Measurements from ENCODE around the gene TAPT1. TPM values are rescaled to one million over a fixed set of nuclear protein-coding genes. Genes with fewer than 3 reads are reported as not detected.

The TAPT1 gene, protein sequence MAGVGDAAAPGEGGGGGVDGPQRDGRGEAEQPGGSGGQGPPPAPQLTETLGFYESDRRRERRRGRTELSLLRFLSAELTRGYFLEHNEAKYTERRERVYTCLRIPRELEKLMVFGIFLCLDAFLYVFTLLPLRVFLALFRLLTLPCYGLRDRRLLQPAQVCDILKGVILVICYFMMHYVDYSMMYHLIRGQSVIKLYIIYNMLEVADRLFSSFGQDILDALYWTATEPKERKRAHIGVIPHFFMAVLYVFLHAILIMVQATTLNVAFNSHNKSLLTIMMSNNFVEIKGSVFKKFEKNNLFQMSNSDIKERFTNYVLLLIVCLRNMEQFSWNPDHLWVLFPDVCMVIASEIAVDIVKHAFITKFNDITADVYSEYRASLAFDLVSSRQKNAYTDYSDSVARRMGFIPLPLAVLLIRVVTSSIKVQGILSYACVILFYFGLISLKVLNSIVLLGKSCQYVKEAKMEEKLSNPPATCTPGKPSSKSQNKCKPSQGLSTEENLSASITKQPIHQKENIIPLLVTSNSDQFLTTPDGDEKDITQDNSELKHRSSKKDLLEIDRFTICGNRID
- total RNA-seq = 5.9 and 7.3 TPM in 2 replicates

DNA sequence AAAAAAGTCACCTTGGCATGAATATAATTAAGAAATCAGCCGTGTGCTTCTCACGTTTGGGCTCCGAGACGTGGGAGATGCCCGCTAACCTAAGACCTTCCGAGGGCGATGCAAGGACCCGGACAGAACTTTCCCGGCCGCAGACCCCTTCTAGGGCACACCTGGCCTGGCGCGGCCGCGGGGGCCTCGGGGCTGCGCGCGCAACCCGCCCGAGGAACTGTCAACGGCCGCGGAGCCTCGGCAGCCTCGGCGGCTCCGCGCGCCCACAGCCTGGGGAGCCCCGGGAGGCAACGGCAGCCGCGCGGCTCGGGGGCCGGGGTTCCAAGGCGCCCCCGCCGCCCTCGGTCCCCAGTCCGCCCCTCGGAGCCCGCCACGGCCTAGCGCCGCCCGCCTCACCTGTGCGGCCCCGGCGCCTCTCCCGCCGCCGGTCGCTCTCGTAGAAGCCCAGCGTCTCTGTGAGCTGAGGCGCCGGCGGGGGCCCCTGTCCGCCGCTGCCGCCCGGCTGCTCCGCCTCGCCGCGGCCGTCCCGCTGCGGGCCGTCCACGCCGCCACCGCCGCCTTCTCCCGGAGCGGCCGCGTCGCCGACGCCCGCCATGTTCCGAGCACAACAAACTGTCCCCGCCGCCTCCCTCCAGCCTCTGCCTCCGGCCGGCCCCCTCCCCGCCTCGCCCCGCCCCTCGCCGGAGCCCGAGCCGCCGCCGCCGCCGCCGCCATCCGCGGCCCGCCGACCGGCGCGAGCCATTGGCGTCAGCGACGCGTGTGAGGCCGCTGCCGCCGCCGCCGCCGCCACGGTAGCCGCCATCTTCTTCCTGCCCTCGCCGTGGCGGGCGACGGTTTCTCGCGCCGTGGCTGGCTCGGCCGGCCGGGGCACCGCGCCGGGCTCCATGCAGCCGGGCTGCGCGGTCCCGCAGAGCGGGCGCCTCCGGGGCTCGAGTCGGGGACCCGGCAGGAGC, at the start of gene TAPT1:
TSS of gene TAPT1 (minus strand) at position 609 of the 953 bp plus-strand sequence. CDS start at position 595, 14 bp downstream.

Other genes starting within 250 kb of the TAPT1 start
- not detected in 2 replicates for gene PROM1, start 142.4 kb downstream of the TAPT1 start, total RNA-seq